Prostate gland (tissue), 2 donors: Measurements from ENCODE around the gene GMDS. TPM values are rescaled to one million over a fixed set of nuclear protein-coding genes. Genes with fewer than 3 reads are reported as not detected.

Source experiments
- DNase-seq: peaks from one replicate; pipeline ENCODE4 v3.0.0-alpha.2; 2019; ENCODE audit warnings: low spot score
- H3K27ac ChIP-seq, 2 donors: fragments of 200-600 bp; sonication (generic); 2 replicates each; pipeline ENCODE4 v1.5.1; 2017 to 2019
- H3K27me3 ChIP-seq: fragments of 200-600 bp; sonication (generic); replicated peaks from 2 replicates; pipeline ENCODE4 v1.5.1; 2019; ENCODE audit not compliant: insufficient read depth
- H3K36me3 ChIP-seq, 2 donors: fragments of 200-600 bp; sonication (generic); 1 replicate in 1 of 2; 2 replicates in 1 of 2; pipeline versions ENCODE4 v1.5.1 to v1.8.1; 2017 to 2019
- H3K4me1 ChIP-seq: fragments of 200-600 bp; sonication (generic); replicated peaks from 2 replicates; pipeline ENCODE4 v1.5.1; 2019
- H3K4me3 ChIP-seq, 2 donors: fragments of 200-600 bp; sonication (generic); 2 replicates each; pipeline ENCODE4 v1.5.1; 2017 to 2019
- H3K9me3 ChIP-seq: fragments of 200-600 bp; sonication (generic); 2 replicates; pipeline ENCODE4 v1.5.1; 2017
- CTCF ChIP-seq, 4 experiments: fragments of 200-600 bp in 2 of 4; fragments of 450-650 bp in 2 of 4; sonication (generic) in 2 of 4; IDR thresholded peaks; 1 replicate in 3 of 4; 2 replicates in 1 of 4; pipeline ENCODE4 v1.5.1; 2016 to 2019; ENCODE audit warnings: antibody characterized with exemption in 4 of 4, mild to moderate bottlenecking in 2 of 4, moderate library complexity in 2 of 4
- POLR2A ChIP-seq: fragments of 450-650 bp; IDR thresholded peaks from one replicate; pipeline ENCODE4 v1.6.1; 2016; ENCODE audit warnings: antibody characterized with exemption, mild to moderate bottlenecking
- POLR2AphosphoS5 ChIP-seq: sonication (generic); formaldehyde crosslinking; IDR thresholded peaks from one replicate; pipeline ENCODE4 v1.6.1; 2017; ENCODE audit warnings: antibody characterized with exemption
- WGBS: methylation state at CpG from one replicate; pipeline ENCODE4 v1.1.5; 2018; 5-methylcytosine and 5-hydroxymethylcytosine counted together
- intact Hi-C: fragments of 100-400 bp; cut with DNase I; formaldehyde crosslinking; loops from one replicate; pipeline ENCODE4 v1.14.2; 2022
- total RNA-seq, 2 donors: library from RNA; depleted of rRNA; stranded (reverse); fragments of >200 nt; gene quantifications; one replicate each; pipeline ENCODE4 v1.1.0, GENCODE V29; 2016

The GMDS gene
- total RNA-seq, 2 donors from 2014 or later, result 24.9 to 29.9 TPM

- Histone ChIP-seq H3K36me3 (no peaks in the 10 kb centered on the region), H3K4me3 (no peak overlapping the region), H3K27ac (no peak overlapping the region), H3K9me3 (no peaks in the 10 kb centered on the region), H3K27me3 (no peaks in the 10 kb centered on the region), H3K4me1 (no peaks in the 10 kb centered on the region)
- intact Hi-C loops, result no loop called here
- TF ChIP-seq POLR2AphosphoS5 (no peak), CTCF (IDR thresholded peaks at IDR 0.05) (no peak), POLR2A (no peak)
- DNase-seq, result no peak
These were observed 582.9 kb downstream of the GMDS start for GRCh38 chr6:1662534-1662933.

- no peaks in the 10 kb centered on the region for H3K9me3 ChIP-seq
- no peaks in the 10 kb centered on the region for H3K27me3 ChIP-seq
- H3K4me1 ChIP-seq, result no peaks in the 10 kb centered on the region
- no peaks in the 10 kb centered on the region for H3K36me3 ChIP-seq
- DNase-seq, result no peak
- intact Hi-C loops, result no loop called here
- H3K27ac ChIP-seq, result no peak overlapping the region
- WGBS, result 95% methylated on average over 7 of the region's 7 CpGs
- TF ChIP-seq CTCF (IDR thresholded peaks at IDR 0.05), result no peak
- no peak overlapping the region for H3K4me3 ChIP-seq
These were observed 585.6 kb downstream of the GMDS start for GRCh38 chr6:1659816-1660215.

GRCh38 chr6:1658212-1659005 is 587.0 kb downstream of the GMDS start:
- H3K4me3 ChIP-seq, result no peak overlapping the region
- TF ChIP-seq POLR2AphosphoS5 (no peak), CTCF (IDR thresholded peaks at IDR 0.05) (no peak), POLR2A (no peak)
- H3K9me3 ChIP-seq, result no peaks in the 10 kb centered on the region
- H3K27me3 ChIP-seq, result no peaks in the 10 kb centered on the region
- WGBS, result 93% methylated on average over 15 of the region's 15 CpGs
- intact Hi-C loops, result no loop called here
- no peak for DNase-seq
- no peaks in the 10 kb centered on the region for H3K36me3 ChIP-seq
- H3K4me1 ChIP-seq, result no peaks in the 10 kb centered on the region
- no peak overlapping the region for H3K27ac ChIP-seq

GRCh38 chr6:1657771-1658165 is 587.6 kb downstream of the GMDS start:
- H3K27ac ChIP-seq, result no peak overlapping the region
- intact Hi-C loops, result no loop called here
- H3K4me3 ChIP-seq, result no peak overlapping the region
- H3K36me3 ChIP-seq, result no peaks in the 10 kb centered on the region
- H3K4me1 ChIP-seq, result no peaks in the 10 kb centered on the region
- 85% methylated on average over 7 of the region's 7 CpGs for WGBS
- no peaks in the 10 kb centered on the region for H3K27me3 ChIP-seq
- no peak for TF ChIP-seq CTCF (IDR thresholded peaks at IDR 0.05)
- TF ChIP-seq POLR2A, result no peak
- no peak for TF ChIP-seq POLR2AphosphoS5
- no peaks in the 10 kb centered on the region for H3K9me3 ChIP-seq
- no peak for DNase-seq

- TF ChIP-seq POLR2AphosphoS5 (no peak), POLR2A (no peak), CTCF (IDR thresholded peaks at IDR 0.05) (no peak)
These were observed 588.2 kb downstream of the GMDS start for GRCh38 chr6:1657116-1657770.

More at GRCh38 chr6:1657116-1657770, 588.2 kb downstream of the GMDS start:
- intact Hi-C loops, result no loop called here
- 64% methylated on average over 13 of the region's 13 CpGs for WGBS
- Histone ChIP-seq H3K27ac (no peak overlapping the region), H3K4me3 (no peak overlapping the region), H3K4me1 (no peaks in the 10 kb centered on the region), H3K27me3 (no peaks in the 10 kb centered on the region), H3K9me3 (no peaks in the 10 kb centered on the region), H3K36me3 (no peaks in the 10 kb centered on the region)
- no peak for DNase-seq
